ENCODE data around the gene QRICH2.

The QRICH2 gene

GRCh38 chr17:76277300-76278267, 30.5 kb downstream of the QRICH2 start:
- no peak for DNase-seq

GRCh38 chr17:76276461-76277299, 31.4 kb downstream of the QRICH2 start:
- DNase-seq, result no peak

- peak; percentile 8 for DNase-seq
These were observed 32.0 kb downstream of the QRICH2 start for GRCh38 chr17:76276069-76276431.

- no peak for DNase-seq
These were observed 32.6 kb downstream of the QRICH2 start for GRCh38 chr17:76275382-76276068.

- DNase-seq, result no peak
These were observed 33.7 kb downstream of the QRICH2 start for GRCh38 chr17:76274112-76274956.

GRCh38 chr17:76273445-76274111, 34.5 kb downstream of the QRICH2 start:
- peak; percentile 7 for DNase-seq

- peak; percentile 72 for DNase-seq
These were observed 35.3 kb downstream of the QRICH2 start for GRCh38 chr17:76272541-76273444.

- peak; percentile 86 for DNase-seq
These were observed 36.2 kb downstream of the QRICH2 start for GRCh38 chr17:76271669-76272540.

- peak; percentile 31 for DNase-seq
These were observed 37.1 kb downstream of the QRICH2 start for GRCh38 chr17:76270770-76271668.

GRCh38 chr17:76270127-76270592, 37.9 kb downstream of the QRICH2 start:
- DNase-seq, result peak; percentile 10

GRCh38 chr17:76268991-76269981, 38.8 kb downstream of the QRICH2 start:
- peak; percentile 11 for DNase-seq

- peak; percentile 83 for DNase-seq
These were observed 39.9 kb downstream of the QRICH2 start for GRCh38 chr17:76268015-76268749.

GRCh38 chr17:76267581-76268001, 40.5 kb downstream of the QRICH2 start:
- DNase-seq, result peak; percentile 29

- DNase-seq, result no peak
These were observed 41.0 kb downstream of the QRICH2 start for GRCh38 chr17:76267051-76267576.

- peak; percentile 27 for DNase-seq
These were observed 41.7 kb downstream of the QRICH2 start for GRCh38 chr17:76266244-76266938.
